Tibial artery (tissue), 4 donors: ENCODE measurements around the gene HDAC1.

Experiments used
- DNase-seq, 2 donors: peaks; one replicate each; pipeline ENCODE4 v3.0.0-alpha.2; 2019
- H3K27ac ChIP-seq, 2 donors: fragments of 200-600 bp; sonication (generic) in 1 of 2; 1 replicate in 1 of 2; 2 replicates in 1 of 2; pipeline ENCODE4 v1.5.1; 2018 to 2019; ENCODE audit warnings: mild to moderate bottlenecking in 1 of 2
- H3K27me3 ChIP-seq, 2 donors: fragments of 200-600 bp; sonication (generic) in 1 of 2; one replicate each; pipeline versions ENCODE4 v1.5.1 to v1.6.0; 2016 to 2019
- H3K36me3 ChIP-seq, 3 donors: fragments of 200-600 bp; sonication (generic) in 2 of 3; one replicate each; pipeline ENCODE4 v1.5.1; 2016 to 2019; ENCODE audit warnings: mild to moderate bottlenecking in 2 of 3
- H3K4me1 ChIP-seq, 4 donors: fragments of 200-600 bp; sonication (generic) in 2 of 4; 1 replicate in 3 of 4; 2 replicates in 1 of 4; pipeline ENCODE4 v1.5.1; 2016 to 2019
- H3K4me3 ChIP-seq, 2 donors: fragments of 200-600 bp; sonication (generic) in 1 of 2; 1 replicate in 1 of 2; 2 replicates in 1 of 2; pipeline ENCODE4 v1.5.1; 2018 to 2019; ENCODE audit warnings: mild to moderate bottlenecking in 2 of 2
- H3K9me3 ChIP-seq, 3 donors: fragments of 200-600 bp; sonication (generic) in 1 of 3; one replicate each; pipeline ENCODE4 v1.5.1; 2016 to 2019
- intact Hi-C: fragments of 100-400 bp; cut with DNase I; formaldehyde crosslinking; loops from one replicate; pipeline ENCODE4 v1.15.0; 2023; ENCODE audit warnings: low total_unique reads
- TF ChIP-seq, protein P1 (sequence below), 2 experiments: fragments of 200-600 bp in 1 of 2; fragments of 450-650 bp in 1 of 2; IDR thresholded peaks; one replicate each; pipeline ENCODE4 v1.5.1; 2017 to 2019; ENCODE audit warnings: antibody characterized with exemption in 2 of 2, mild to moderate bottlenecking in 1 of 2, moderate library complexity in 1 of 2

Gene HDAC1

DNA sequence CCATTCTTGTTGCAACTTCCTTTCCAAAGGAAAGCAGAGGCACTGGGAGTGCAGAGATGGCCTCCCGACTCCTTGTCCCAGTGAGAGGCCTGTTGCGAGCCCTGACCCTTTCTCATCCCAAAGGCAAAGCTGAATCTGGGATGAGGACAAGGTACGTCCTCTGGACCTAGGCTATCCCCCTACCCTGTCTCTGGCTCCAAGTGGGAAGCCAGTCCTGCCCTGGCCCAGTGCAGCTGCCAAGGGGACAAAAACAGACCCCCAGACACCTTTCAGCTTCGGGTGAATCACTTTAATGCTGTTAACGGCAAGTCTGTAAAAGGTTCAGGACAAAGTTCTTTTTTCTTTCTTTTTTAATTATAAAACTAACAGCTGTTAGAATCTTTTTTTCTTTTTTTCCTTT, 73.0 kb downstream of the HDAC1 start:
- TF ChIP-seq, protein P1, sequence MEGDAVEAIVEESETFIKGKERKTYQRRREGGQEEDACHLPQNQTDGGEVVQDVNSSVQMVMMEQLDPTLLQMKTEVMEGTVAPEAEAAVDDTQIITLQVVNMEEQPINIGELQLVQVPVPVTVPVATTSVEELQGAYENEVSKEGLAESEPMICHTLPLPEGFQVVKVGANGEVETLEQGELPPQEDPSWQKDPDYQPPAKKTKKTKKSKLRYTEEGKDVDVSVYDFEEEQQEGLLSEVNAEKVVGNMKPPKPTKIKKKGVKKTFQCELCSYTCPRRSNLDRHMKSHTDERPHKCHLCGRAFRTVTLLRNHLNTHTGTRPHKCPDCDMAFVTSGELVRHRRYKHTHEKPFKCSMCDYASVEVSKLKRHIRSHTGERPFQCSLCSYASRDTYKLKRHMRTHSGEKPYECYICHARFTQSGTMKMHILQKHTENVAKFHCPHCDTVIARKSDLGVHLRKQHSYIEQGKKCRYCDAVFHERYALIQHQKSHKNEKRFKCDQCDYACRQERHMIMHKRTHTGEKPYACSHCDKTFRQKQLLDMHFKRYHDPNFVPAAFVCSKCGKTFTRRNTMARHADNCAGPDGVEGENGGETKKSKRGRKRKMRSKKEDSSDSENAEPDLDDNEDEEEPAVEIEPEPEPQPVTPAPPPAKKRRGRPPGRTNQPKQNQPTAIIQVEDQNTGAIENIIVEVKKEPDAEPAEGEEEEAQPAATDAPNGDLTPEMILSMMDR (IDR thresholded peaks at IDR 0.05): no peak
- H3K36me3 ChIP-seq: peaks cover 29 to 68% (median 53%) of the 10 kb centered on the region in 3 donors
- DNase-seq: no peak
- no peaks in the 10 kb centered on the region for H3K27me3 ChIP-seq
- no peak overlapping the region for H3K27ac ChIP-seq
- H3K4me1 ChIP-seq: peaks cover 0 to 20% (median 14%) of the 10 kb centered on the region in 4 donors
- no peak overlapping the region for H3K4me3 ChIP-seq
- intact Hi-C loops: no loop called here
- H3K9me3 ChIP-seq: no peaks in the 10 kb centered on the region

DNA sequence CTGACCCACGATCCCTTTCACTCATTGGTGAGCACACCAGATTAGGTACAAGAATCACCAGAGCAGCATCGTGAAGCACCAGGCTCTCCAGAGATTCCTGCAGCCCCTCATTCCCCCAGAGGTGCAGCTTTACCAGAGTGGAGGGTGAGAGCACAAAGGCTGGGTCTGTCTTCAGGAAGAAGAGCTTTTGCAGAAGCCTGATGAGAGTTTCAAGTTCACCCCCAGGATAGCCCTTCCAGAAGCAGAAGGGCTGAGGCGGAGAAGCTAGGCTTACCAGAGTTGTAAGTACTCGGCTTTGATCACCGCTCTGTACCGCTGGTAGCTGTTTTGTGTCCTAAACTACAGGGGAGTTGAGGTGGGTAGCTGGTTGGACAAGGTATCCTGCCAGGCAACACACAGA, 73.6 kb downstream of the HDAC1 start:
- peaks cover 29 to 72% (median 53%) of the 10 kb centered on the region in 3 donors for H3K36me3 ChIP-seq
- no peaks in the 10 kb centered on the region for H3K27me3 ChIP-seq
- intact Hi-C loops: no loop called here

DNA sequence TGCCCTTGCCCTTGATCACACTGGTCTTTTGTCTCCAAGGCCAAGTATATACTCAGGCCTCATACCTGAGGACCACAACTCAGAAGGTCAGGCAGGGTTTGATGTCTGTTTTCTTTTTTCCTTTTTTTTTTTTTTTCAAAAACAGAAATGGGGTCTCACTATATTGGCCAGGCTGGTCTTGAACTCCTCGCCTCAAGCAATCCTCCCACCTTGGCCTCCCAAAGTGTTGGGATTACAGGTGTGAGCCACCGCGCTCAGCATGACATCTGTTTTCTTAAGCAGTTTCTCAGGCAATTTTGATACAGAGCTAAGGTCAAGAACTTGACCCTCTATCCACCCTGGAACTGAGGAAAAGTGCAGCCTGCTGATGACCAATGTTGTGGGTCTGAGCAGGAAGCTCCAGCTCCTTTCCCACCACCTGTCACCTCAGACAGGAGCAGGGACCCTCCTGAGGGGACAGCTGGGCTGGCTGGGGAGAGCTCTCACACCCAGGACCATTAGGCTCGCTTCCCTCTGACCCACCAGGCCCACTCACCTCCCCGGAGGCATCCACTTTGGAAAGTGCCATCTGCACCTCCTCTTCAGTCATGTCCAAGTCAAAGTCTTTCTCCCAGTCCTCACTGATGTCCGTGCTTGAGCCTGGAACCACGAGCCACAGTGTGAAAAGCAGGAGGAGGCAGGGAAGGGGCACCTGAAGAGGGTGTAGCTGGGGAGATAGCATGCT, 76.2 kb downstream of the HDAC1 start:
- intact Hi-C loops: no loop called here
- no peak overlapping the region for H3K4me3 ChIP-seq
- DNase-seq: no peak
- peaks cover 41 to 94% (median 71%) of the 10 kb centered on the region in 3 donors for H3K36me3 ChIP-seq
- TF ChIP-seq, protein P1 (IDR thresholded peaks at IDR 0.05): no peak
- H3K27ac ChIP-seq: no peak overlapping the region
- H3K27me3 ChIP-seq: no peaks in the 10 kb centered on the region
- no peaks in the 10 kb centered on the region for H3K4me1 ChIP-seq
- no peaks in the 10 kb centered on the region for H3K9me3 ChIP-seq

More for the DNA sequence above, 73.6 kb downstream of the HDAC1 start:
- Histone ChIP-seq H3K9me3 (no peaks in the 10 kb centered on the region), H3K4me1 (peaks cover 0 to 20% (median 14%) of the 10 kb centered on the region in 4 donors), H3K4me3 (no peak overlapping the region), H3K27ac (no peak overlapping the region)
- TF ChIP-seq, protein P1 (IDR thresholded peaks at IDR 0.05): no peak
- DNase-seq: no peak

DNA sequence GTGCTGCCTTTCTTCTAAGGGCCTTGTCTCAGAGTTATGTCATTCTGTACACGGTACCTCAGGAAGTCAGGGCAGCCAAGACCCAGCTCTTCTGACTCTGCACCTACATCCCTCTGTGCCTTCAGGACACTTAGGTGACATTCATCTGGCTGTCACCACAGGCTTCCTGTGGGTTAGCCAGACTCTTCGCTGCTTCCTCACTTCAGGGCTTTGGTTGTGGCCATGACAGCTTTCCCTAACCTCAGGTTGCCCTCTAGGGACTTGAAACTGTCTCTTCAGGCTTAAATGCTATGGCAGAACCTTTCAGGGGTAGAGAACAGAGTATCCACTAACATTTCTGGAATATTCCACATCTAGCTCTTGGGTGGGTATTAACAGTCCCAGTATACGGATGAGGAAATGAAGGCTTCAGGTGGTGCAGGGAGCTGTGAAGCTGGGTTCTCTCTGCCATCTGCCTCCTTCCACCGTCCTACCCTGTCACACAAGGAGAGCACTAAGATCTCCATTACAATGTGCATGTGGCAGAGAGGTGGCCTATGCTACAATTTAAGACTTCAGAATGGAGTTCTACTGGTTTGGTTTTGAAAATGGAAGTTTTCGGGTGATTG, 80.4 kb downstream of the HDAC1 start:
- TF ChIP-seq, protein P1 (IDR thresholded peaks at IDR 0.05): no peak

DNA sequence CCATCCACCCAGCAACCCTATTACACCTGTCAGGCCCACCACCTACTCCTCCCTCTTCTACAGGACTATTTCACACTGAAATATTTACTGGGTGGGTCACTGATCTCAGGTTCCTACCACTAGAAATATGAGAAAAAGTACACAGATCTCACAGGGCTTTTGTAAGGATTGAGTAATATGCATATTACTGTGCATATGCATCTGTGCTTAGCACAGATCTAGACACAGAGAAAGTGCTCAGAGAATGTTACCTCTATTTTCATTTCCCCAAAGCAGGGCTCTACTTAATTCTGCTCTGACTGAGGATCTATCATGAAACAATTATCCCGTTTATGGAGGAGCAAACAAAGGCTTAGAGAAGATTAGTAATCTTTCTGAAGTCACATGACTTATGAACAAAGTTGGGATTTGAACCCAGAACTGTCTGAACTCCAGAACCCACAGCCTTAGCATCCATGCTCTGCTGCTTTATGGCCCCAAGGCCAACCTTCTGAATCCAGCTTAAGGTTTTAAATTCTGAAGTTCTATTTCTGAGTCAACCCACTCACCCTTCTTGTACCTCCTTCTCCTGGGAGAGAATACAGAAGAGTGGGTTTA, 82.2 kb downstream of the HDAC1 start:
- Histone ChIP-seq H3K9me3 (no peaks in the 10 kb centered on the region), H3K36me3 (peaks cover 71 to 96% (median 82%) of the 10 kb centered on the region in 3 donors), H3K4me3 (no peak overlapping the region), H3K27ac (no peak overlapping the region), H3K27me3 (no peaks in the 10 kb centered on the region), H3K4me1 (no peaks in the 10 kb centered on the region)
- DNase-seq: no peak
- TF ChIP-seq, protein P1 (IDR thresholded peaks at IDR 0.05): no peak
- intact Hi-C loops: no loop called here

More for the DNA sequence above, 80.4 kb downstream of the HDAC1 start:
- H3K4me1 ChIP-seq: no peaks in the 10 kb centered on the region
- intact Hi-C loops: no loop called here
- no peak overlapping the region for H3K27ac ChIP-seq
- peaks cover 65 to 96% (median 82%) of the 10 kb centered on the region in 3 donors for H3K36me3 ChIP-seq
- no peaks in the 10 kb centered on the region for H3K27me3 ChIP-seq
- H3K4me3 ChIP-seq: no peak overlapping the region
- no peaks in the 10 kb centered on the region for H3K9me3 ChIP-seq
- DNase-seq: no peak
